Effector memory CD4-positive, alpha-beta T cell (primary cell): ENCODE measurements around the gene TUBAL3.

ENCODE experiments used
- DNase-seq, 3 donors: peaks; one replicate each; pipeline ENCODE4 v3.0.0-alpha.2; 2020
- H3K27ac ChIP-seq: 2 replicates; pipeline ENCODE4 v1.7.0; 2013; ENCODE audit warnings: mild to moderate bottlenecking, low read length, moderate library complexity; ENCODE audit not compliant: insufficient read depth, poor library complexity, severe bottlenecking
- H3K27me3 ChIP-seq: replicated peaks from 2 replicates; pipeline ENCODE4 v1.7.0; 2013; ENCODE audit warnings: mild to moderate bottlenecking, low read length; ENCODE audit not compliant: insufficient read depth, control insufficient read depth, poor library complexity, severe bottlenecking
- H3K36me3 ChIP-seq: 2 replicates; pipeline ENCODE4 v1.7.0; 2013; ENCODE audit warnings: mild to moderate bottlenecking, low read length, moderate library complexity; ENCODE audit not compliant: control insufficient read depth, insufficient read depth
- H3K4me1 ChIP-seq: 2 replicates; pipeline ENCODE4 v1.7.0; 2013; ENCODE audit warnings: low read length, mild to moderate bottlenecking; ENCODE audit not compliant: control insufficient read depth, insufficient read depth, poor library complexity, severe bottlenecking
- H3K4me3 ChIP-seq: 2 replicates; pipeline ENCODE4 v1.7.0; 2013; ENCODE audit warnings: low read length, low read depth, mild to moderate bottlenecking; ENCODE audit not compliant: insufficient read depth, poor library complexity, severe bottlenecking
- H3K9me3 ChIP-seq: 2 replicates; pipeline ENCODE4 v1.7.0; 2013; ENCODE audit warnings: mild to moderate bottlenecking, low read length, moderate library complexity; ENCODE audit not compliant: control insufficient read depth

TUBAL3 gene

GRCh38 chr10:5445006-5445405 lies 40.4 kb upstream of the TUBAL3 start:
- no peaks in the 10 kb centered on the region for H3K9me3 ChIP-seq
- H3K4me3 ChIP-seq = no peak overlapping the region
- no peaks in the 10 kb centered on the region for H3K36me3 ChIP-seq
- no peak overlapping the region for H3K27ac ChIP-seq
- H3K4me1 ChIP-seq = peaks cover 13% of the 10 kb centered on the region
- H3K27me3 ChIP-seq = no peaks in the 10 kb centered on the region
- no peak for DNase-seq

DNA sequence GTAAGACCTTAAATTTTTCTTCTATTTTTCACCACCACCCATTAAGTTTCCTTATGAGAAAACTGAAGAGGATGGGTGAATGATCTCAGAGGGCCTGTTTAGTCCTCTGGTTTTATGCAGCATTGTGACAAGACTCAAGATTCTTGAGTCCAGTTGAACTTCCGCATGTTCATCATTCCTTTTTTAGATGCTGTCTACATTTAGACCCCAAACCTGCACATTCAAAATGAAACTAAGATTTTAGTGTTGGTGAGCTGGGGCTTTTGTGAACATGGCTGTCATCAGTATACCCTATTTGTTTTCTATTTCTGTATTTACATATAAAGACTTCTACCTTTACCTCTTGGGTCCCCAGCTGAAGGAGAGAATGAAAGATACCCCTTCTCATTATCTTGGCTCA lies 38.8 kb upstream of the TUBAL3 start:
- no peak for DNase-seq
- H3K27ac ChIP-seq = no peak overlapping the region
- peaks cover 11% of the 10 kb centered on the region for H3K4me1 ChIP-seq
- H3K36me3 ChIP-seq = no peaks in the 10 kb centered on the region
- no peaks in the 10 kb centered on the region for H3K27me3 ChIP-seq
- no peaks in the 10 kb centered on the region for H3K9me3 ChIP-seq
- no peak overlapping the region for H3K4me3 ChIP-seq

DNA sequence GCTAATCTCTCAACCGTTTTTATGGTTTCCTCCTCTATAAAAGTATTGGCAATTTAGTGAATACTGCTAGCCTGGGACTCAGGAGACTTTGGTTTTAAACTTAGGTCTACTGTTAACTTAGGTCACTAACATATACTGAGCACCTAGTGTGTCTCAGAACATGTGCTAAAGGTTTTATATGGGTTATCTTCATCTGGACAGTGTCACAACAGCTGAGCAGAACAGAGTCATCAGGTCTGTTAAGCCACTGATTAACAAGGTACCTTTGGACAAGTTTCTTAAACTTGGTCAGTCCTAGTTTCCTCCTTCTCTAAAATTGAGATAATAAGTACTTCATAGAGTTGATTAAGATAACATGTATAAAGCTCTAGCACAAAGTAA lies 38.4 kb upstream of the TUBAL3 start:
- no peak for DNase-seq
- no peaks in the 10 kb centered on the region for H3K9me3 ChIP-seq
- H3K27ac ChIP-seq = no peak overlapping the region
- no peaks in the 10 kb centered on the region for H3K36me3 ChIP-seq
- H3K4me1 ChIP-seq = peaks cover 9% of the 10 kb centered on the region
- no peak overlapping the region for H3K4me3 ChIP-seq
- H3K27me3 ChIP-seq = no peaks in the 10 kb centered on the region

DNA sequence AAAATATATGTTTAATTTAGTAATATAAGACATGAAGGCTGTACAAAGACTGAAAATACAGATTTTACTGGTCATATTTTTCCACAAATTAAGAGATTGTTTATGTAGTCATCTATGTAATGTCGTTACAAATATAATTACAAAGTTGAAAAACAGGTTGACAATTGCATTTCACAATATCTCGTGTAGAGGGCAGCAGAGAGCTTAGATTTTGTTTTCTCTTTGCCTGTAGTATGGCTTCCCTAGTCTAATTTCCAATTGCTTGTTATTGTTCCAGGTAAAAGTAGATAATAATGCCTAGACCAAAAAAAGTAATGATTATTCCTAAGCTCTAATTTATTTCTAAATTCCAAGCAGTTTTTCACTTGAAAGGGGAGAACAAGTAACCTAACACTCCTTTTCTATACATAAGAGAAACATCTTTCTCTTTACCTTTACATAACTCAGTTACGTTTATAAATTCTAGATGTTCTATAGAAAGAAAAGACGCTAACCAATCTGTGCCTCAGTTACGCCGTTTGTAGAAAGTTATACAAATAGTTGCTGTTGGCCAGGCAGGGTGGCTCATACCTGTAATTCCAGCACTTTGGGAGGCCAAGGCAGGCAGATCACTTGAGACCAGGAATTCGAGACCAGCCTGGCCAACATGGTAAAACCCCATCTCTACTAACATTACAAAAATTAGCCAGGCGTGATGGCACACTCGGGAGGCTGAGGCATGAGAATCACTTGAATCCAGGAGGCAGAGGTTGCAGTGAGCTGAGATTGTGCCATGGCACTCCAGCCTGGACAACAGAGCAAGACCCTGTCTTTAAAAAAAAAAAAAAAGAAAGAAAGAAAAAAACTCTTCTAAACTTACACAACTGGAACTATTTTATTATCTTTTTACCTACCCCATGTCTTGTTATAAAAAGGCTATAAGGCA lies 37.7 kb upstream of the TUBAL3 start:
- no peak for DNase-seq
- Histone ChIP-seq H3K9me3 (no peaks in the 10 kb centered on the region), H3K4me3 (no peak overlapping the region), H3K27ac (no peak overlapping the region), H3K27me3 (no peaks in the 10 kb centered on the region), H3K36me3 (no peaks in the 10 kb centered on the region), H3K4me1 (peaks cover 4% of the 10 kb centered on the region)

GRCh38 chr10:5441106-5441505 lies 36.5 kb upstream of the TUBAL3 start:
- H3K9me3 ChIP-seq = no peaks in the 10 kb centered on the region
- H3K27me3 ChIP-seq = no peaks in the 10 kb centered on the region
- no peaks in the 10 kb centered on the region for H3K36me3 ChIP-seq
- no peak for DNase-seq
- H3K27ac ChIP-seq = no peak overlapping the region
- H3K4me3 ChIP-seq = no peak overlapping the region
- no peaks in the 10 kb centered on the region for H3K4me1 ChIP-seq

DNA sequence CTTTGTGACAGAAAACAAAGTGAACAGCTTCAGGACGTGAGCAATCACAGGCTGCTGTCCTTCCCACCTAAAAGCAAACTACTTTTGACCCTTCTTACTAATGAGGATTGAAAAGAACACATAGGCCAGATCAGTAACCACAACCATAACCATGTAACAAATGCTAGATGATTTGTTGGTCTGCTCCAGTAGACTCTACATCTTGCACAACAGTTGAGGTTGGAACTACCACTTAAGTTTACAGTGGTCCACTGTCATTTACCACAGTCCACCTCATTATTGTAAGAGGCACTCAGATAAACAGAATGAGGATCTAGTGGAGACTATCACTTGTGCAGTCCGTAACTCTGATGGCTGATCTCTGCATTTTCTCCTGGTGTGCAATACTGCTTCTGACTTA lies 35.6 kb upstream of the TUBAL3 start:
- H3K4me3 ChIP-seq = no peak overlapping the region
- no peaks in the 10 kb centered on the region for H3K4me1 ChIP-seq
- H3K27me3 ChIP-seq = no peaks in the 10 kb centered on the region
- no peak overlapping the region for H3K27ac ChIP-seq
- DNase-seq = no peak
- no peaks in the 10 kb centered on the region for H3K9me3 ChIP-seq
- no peaks in the 10 kb centered on the region for H3K36me3 ChIP-seq

DNA sequence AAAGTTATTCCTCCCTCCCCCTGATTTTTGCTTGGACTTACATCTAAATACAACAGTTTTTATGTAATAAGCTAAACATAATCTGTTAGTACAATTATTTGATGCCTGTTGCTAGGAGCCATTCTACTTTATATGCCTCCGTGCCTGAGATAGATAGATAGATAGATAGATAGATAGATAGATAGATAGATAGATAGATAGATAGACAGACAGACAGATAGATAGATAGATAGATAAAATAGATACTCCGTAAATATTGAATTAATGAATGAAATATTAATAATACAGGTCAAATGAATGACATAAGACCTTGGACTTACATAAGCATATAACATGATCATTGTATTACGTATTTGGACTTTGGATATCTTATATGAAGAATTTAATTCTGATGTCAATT lies 30.7 kb upstream of the TUBAL3 start:
- no peaks in the 10 kb centered on the region for H3K36me3 ChIP-seq
- H3K27me3 ChIP-seq = no peaks in the 10 kb centered on the region
- H3K27ac ChIP-seq = no peak overlapping the region
- H3K9me3 ChIP-seq = no peaks in the 10 kb centered on the region
- no peak overlapping the region for H3K4me3 ChIP-seq
- no peak for DNase-seq
- peaks cover 6% of the 10 kb centered on the region for H3K4me1 ChIP-seq

DNA sequence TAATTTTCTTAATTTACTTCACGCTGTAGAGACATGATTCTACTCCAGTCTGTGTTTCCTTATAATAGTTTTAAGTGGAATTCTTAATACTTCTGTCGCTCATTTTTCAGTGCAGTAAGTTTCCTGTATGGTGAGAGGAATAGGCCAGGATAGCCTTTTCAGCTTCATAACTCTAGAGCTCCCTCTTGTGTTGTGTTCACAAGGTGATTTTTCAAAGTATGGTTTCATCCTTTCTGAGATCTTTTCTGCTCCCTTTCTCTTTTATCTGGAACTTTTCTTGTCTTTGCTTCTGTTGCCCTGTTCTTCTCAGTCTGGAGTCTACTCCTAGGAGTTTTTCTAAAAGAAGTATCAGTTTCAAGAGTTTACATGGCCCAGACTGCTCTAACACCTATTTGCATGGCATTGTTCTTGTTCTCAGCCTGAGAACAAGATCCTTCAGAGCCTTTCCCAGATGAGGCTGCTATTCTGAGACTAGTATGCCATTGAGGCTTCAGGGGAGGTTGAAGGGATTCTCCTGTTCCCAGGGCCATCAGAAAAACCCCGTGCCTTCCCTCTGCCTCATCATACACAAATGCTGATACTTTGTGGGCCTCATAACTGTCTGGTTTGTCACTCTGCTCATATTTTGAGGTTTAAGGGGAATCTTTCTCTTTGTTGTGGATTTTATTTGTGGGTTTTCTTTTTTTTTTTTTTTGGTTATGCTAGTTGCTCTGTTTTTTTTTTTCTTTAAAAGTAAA lies 29.6 kb upstream of the TUBAL3 start:
- Histone ChIP-seq H3K27ac (no peak overlapping the region), H3K9me3 (no peaks in the 10 kb centered on the region), H3K27me3 (no peaks in the 10 kb centered on the region), H3K4me1 (peaks cover 6% of the 10 kb centered on the region), H3K36me3 (no peaks in the 10 kb centered on the region), H3K4me3 (no peak overlapping the region)
- DNase-seq = no peak

DNA sequence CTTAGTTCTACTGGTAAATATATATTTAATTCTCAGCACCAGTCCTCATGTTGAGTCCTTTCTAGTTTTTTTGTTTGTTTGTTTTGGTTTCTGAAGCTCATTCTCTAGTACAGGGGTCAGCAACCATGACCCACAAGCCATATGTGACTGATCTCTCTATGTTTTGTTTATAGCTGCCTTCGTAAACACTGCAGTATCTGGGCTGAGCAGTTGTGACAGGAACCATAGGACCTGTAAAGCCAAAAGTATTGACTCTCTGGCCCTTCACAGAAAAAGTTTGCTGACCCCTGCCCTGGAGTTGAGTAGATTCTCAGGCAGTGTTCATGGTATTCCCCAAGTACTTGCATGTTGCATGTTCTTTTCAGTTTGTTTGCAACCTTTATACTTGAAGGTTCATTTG lies 28.6 kb upstream of the TUBAL3 start:
- Histone ChIP-seq H3K9me3 (no peaks in the 10 kb centered on the region), H3K27me3 (no peaks in the 10 kb centered on the region), H3K36me3 (no peaks in the 10 kb centered on the region), H3K4me3 (no peak overlapping the region), H3K4me1 (peaks cover 6% of the 10 kb centered on the region), H3K27ac (no peak overlapping the region)
- DNase-seq = no peak

- H3K4me3 ChIP-seq = no peak overlapping the region
- H3K4me1 ChIP-seq = no peaks in the 10 kb centered on the region
- no peak overlapping the region for H3K27ac ChIP-seq
- no peaks in the 10 kb centered on the region for H3K9me3 ChIP-seq
- no peak for DNase-seq
- H3K27me3 ChIP-seq = no peaks in the 10 kb centered on the region
- H3K36me3 ChIP-seq = no peaks in the 10 kb centered on the region
Measured at GRCh38 chr10:5428133-5428532, 23.5 kb upstream of the TUBAL3 start.
